ENCODE data around the gene AP1B1. TPM values are rescaled to one million over a fixed set of nuclear protein-coding genes. Genes with fewer than 3 reads are reported as not detected.

The AP1B1 gene
- total and polyA plus RNA-seq, 2 experiments from 2014 or later: 46.6 to 50.1 TPM

GRCh38 chr22:29310863-29311339 is 77.5 kb downstream of the AP1B1 start:
- Histone ChIP-seq H3K4me2 (peak overlapping the region; percentile 16), H3K9me2 (replicated peaks; ENCODE audit: insufficient read depth) (no peaks in the 10 kb centered on the region), H3K27me3 (peaks cover 29% of the 10 kb centered on the region), H3K4me1 (ENCODE audit: insufficient read depth) (peaks cover 18% of the 10 kb centered on the region), H3K36me3 (replicated peaks; ENCODE audit: insufficient read depth, low read depth) (no peaks in the 10 kb centered on the region), H4K20me1 (ENCODE audit: insufficient read depth, poor library complexity, severe bottlenecking) (no peaks in the 10 kb centered on the region), H3K4me3 (no peak overlapping the region), H3K27ac (no peak overlapping the region), H3K9me3 (ENCODE audit: low read depth) (no peaks in the 10 kb centered on the region), H2AFZ (no peak overlapping the region), H3K79me2 (peaks cover 10% of the 10 kb centered on the region)
- 41% methylated on average over 13 of the region's 18 CpGs for WGBS (ENCODE audit: low lambda C conversion rate, missing lambda C conversion rate)
- DNase-seq (ENCODE audit: low spot score): peak; percentile 97
- TF ChIP-seq EZH2phosphoT487 (IDR thresholded peaks at IDR 0.05; ENCODE audit: low read depth, severe bottlenecking, unreplicated experiment) (no peak), EZH2 (IDR thresholded peaks at IDR 0.05; ENCODE audit: borderline replicate concordance) (no peak), CTCF (IDR thresholded peaks at IDR 0.05; ENCODE audit: poor library complexity) (no peak)

GRCh38 chr22:29310065-29310862 is 78.1 kb downstream of the AP1B1 start:
- H3K4me1 ChIP-seq (ENCODE audit: insufficient read depth): peaks cover 18% of the 10 kb centered on the region
- H3K27ac ChIP-seq: no peak overlapping the region
- TF ChIP-seq EZH2 (IDR thresholded peaks at IDR 0.05; ENCODE audit: borderline replicate concordance): no peak
- no peak for TF ChIP-seq CTCF (IDR thresholded peaks at IDR 0.05; ENCODE audit: poor library complexity)
- no peak for TF ChIP-seq EZH2phosphoT487 (IDR thresholded peaks at IDR 0.05; ENCODE audit: low read depth, severe bottlenecking, unreplicated experiment)

GRCh38 chr22:29309332-29310064 is 78.9 kb downstream of the AP1B1 start:
- H3K9me2 ChIP-seq (replicated peaks; ENCODE audit: insufficient read depth): no peaks in the 10 kb centered on the region
- H3K4me2 ChIP-seq: peak overlapping the region; percentile 98
- no peak for TF ChIP-seq CTCF (IDR thresholded peaks at IDR 0.05; ENCODE audit: poor library complexity)
- no peak for TF ChIP-seq EZH2 (IDR thresholded peaks at IDR 0.05; ENCODE audit: borderline replicate concordance)
- no peak for TF ChIP-seq EZH2phosphoT487 (IDR thresholded peaks at IDR 0.05; ENCODE audit: low read depth, severe bottlenecking, unreplicated experiment)
- H3K4me1 ChIP-seq (ENCODE audit: insufficient read depth): peaks cover 14% of the 10 kb centered on the region
- no peaks in the 10 kb centered on the region for H4K20me1 ChIP-seq (ENCODE audit: insufficient read depth, poor library complexity, severe bottlenecking)
- no peaks in the 10 kb centered on the region for H3K36me3 ChIP-seq (replicated peaks; ENCODE audit: insufficient read depth, low read depth)
- H2AFZ ChIP-seq: no peak overlapping the region
- peaks cover 10% of the 10 kb centered on the region for H3K79me2 ChIP-seq
- H3K27me3 ChIP-seq: peaks cover 18% of the 10 kb centered on the region
- no peak overlapping the region for H3K4me3 ChIP-seq
- H3K27ac ChIP-seq: no peak overlapping the region
- WGBS (ENCODE audit: low lambda C conversion rate, missing lambda C conversion rate): 90% methylated on average over 21 of the region's 21 CpGs
- no peak for DNase-seq (ENCODE audit: low spot score)
- no peaks in the 10 kb centered on the region for H3K9me3 ChIP-seq (ENCODE audit: low read depth)

More at GRCh38 chr22:29310065-29310862, 78.1 kb downstream of the AP1B1 start:
- WGBS (ENCODE audit: low lambda C conversion rate, missing lambda C conversion rate): 83% methylated on average over 22 of the region's 28 CpGs
- no peaks in the 10 kb centered on the region for H3K36me3 ChIP-seq (replicated peaks; ENCODE audit: insufficient read depth, low read depth)
- no peak overlapping the region for H3K4me3 ChIP-seq
- no peaks in the 10 kb centered on the region for H3K9me3 ChIP-seq (ENCODE audit: low read depth)
- peaks cover 10% of the 10 kb centered on the region for H3K79me2 ChIP-seq
- H3K9me2 ChIP-seq (replicated peaks; ENCODE audit: insufficient read depth): no peaks in the 10 kb centered on the region
- peaks cover 26% of the 10 kb centered on the region for H3K27me3 ChIP-seq
- peak overlapping the region; percentile 16 for H3K4me2 ChIP-seq
- no peaks in the 10 kb centered on the region for H4K20me1 ChIP-seq (ENCODE audit: insufficient read depth, poor library complexity, severe bottlenecking)
- DNase-seq (ENCODE audit: low spot score): no peak
- no peak overlapping the region for H2AFZ ChIP-seq
